ENCODE measurements around the gene DIPK2A.
A peak's percentile ranks its signal among the peaks of the same experiment; 100 is the strongest.

DNA sequence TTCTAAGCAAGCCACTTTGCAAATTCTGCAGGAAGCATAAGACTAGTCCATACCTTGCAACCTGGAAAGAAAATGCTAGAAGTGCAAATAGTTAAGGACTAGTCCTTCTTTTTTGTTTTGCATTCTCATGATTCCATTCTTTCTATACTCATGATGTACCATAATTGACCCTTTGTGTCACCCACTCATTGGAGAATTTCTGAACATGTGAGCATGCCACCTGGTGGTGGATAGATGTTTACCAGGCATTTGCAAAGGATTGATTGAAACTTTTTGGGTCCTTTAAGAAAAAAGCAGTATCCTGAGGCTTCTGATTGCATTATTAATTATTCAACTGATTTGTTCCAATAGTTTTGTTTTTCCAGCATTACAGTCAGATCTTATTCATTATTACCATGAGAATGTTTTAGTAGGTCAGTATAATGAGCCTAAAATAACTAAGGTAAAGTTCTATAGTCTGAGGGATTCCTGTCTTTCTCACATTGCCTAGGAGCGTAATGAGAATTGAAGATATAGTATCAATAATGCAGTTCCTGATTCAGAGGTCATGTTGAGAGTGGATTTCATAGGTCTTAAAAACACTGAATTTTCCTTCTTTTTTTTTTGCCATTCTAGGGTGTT, 20.2 kb upstream of the DIPK2A start:
- TF ChIP-seq, protein P1, sequence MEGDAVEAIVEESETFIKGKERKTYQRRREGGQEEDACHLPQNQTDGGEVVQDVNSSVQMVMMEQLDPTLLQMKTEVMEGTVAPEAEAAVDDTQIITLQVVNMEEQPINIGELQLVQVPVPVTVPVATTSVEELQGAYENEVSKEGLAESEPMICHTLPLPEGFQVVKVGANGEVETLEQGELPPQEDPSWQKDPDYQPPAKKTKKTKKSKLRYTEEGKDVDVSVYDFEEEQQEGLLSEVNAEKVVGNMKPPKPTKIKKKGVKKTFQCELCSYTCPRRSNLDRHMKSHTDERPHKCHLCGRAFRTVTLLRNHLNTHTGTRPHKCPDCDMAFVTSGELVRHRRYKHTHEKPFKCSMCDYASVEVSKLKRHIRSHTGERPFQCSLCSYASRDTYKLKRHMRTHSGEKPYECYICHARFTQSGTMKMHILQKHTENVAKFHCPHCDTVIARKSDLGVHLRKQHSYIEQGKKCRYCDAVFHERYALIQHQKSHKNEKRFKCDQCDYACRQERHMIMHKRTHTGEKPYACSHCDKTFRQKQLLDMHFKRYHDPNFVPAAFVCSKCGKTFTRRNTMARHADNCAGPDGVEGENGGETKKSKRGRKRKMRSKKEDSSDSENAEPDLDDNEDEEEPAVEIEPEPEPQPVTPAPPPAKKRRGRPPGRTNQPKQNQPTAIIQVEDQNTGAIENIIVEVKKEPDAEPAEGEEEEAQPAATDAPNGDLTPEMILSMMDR (IDR thresholded peaks at IDR 0.05; ENCODE audit: low read depth, low read length): peak; percentile 61
- TF ChIP-seq POLR2A (IDR thresholded peaks at IDR 0.05; ENCODE audit: extremely low read depth, insufficient read length) (no peak), MYC (IDR thresholded peaks at IDR 0.05; ENCODE audit: low read depth, low read length) (no peak)
- TF ChIP-seq, protein P2, sequence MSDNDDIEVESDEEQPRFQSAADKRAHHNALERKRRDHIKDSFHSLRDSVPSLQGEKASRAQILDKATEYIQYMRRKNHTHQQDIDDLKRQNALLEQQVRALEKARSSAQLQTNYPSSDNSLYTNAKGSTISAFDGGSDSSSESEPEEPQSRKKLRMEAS (IDR thresholded peaks at IDR 0.05; ENCODE audit: low read depth, low read length): no peak

All from NB4 (cell line).